ENCODE data around the gene KRT6A.

The KRT6A gene

DNA sequence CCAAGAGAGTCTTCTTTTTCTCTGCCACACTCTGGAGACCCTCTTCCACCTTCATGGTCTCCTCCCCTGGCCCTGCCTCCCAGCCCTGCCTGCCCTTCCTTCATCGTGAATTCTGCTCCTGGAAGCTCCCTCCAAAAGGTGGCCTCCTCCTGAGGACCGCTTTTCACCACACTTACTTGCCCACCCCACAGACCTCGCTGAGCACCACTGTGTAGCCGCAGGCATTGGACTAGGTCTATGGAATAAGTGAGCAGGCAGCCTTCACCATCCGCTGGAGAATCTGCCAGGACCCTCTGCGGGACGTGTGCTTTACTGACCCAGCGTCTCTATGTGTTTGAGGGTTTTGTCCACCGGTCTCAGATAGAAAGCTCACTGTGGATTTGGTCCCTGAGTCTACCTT lies 36.8 kb upstream of the KRT6A start:
- Histone ChIP-seq H3K4me1 (no peaks in the 10 kb centered on the region), H3K27me3 (ENCODE audit: low read depth) (no peaks in the 10 kb centered on the region; the same call in 1 of the 2 replicates), H3K9me3 (no peaks in the 10 kb centered on the region), H3K4me3 (no peak overlapping the region), H3K36me3 (replicated peaks) (no peaks in the 10 kb centered on the region)
- in situ Hi-C loops (cut with MboI; ENCODE audit: low sequenced_read_pairs) = no loop called here
- DNase-seq (ENCODE audit: low spot score in 2 of 2) = no peak

DNA sequence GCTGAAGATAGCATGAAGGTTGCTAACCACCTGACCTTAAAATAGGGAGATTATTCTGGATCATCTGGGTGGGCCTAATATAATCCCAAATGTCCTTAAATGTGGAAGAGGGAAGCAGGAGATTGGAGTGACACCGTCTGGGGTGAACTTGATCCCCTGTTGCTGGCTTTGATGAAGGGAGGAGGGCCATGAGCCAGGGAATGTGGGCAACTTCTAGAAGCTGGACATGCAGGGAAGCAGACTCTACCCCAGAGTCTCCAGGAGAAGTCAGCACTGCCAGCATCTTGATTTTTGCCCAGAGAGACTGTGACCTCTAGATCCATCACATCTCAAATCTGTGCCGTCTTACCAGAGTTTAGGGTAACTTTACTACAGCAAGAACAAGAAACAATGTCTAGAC lies 36.4 kb upstream of the KRT6A start:
- Histone ChIP-seq H3K9me3 (no peaks in the 10 kb centered on the region), H3K4me3 (no peak overlapping the region), H3K27me3 (ENCODE audit: low read depth) (no peaks in the 10 kb centered on the region; the same call in 1 of the 2 replicates), H3K4me1 (no peaks in the 10 kb centered on the region), H3K36me3 (replicated peaks) (no peaks in the 10 kb centered on the region)
- in situ Hi-C loops (cut with MboI; ENCODE audit: low sequenced_read_pairs) = no loop called here
- no peak for DNase-seq (ENCODE audit: low spot score in 2 of 2)

DNA sequence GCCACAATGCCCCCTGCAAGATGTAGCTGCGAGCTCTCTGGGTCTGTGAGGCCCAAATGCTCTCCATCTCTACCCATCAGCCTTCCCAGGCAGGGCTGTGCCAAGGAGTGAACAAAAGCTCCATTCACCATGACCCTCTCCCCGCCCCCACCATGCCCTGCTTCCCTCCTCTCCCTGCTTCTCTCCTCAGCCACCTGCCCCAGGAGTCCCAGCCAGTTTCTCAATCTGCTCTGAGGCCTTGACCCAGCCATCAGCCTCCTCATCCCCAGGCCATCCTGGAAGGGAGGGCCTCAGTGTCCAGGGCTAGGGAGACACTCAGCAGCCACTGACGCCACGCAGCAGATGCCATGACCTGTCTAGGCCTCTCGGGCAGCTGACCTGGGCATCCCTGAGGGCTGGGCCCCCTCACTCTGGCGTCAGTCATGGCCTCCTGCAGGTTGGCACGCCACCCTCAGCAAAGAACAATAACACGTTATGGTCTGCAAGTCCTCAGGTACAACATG lies 35.6 kb upstream of the KRT6A start:
- H3K27me3 ChIP-seq (ENCODE audit: low read depth) = peaks cover 4% of the 10 kb centered on the region; the same call in 1 of the 2 replicates
- in situ Hi-C loops (cut with MboI; ENCODE audit: low sequenced_read_pairs) = no loop called here

DNA sequence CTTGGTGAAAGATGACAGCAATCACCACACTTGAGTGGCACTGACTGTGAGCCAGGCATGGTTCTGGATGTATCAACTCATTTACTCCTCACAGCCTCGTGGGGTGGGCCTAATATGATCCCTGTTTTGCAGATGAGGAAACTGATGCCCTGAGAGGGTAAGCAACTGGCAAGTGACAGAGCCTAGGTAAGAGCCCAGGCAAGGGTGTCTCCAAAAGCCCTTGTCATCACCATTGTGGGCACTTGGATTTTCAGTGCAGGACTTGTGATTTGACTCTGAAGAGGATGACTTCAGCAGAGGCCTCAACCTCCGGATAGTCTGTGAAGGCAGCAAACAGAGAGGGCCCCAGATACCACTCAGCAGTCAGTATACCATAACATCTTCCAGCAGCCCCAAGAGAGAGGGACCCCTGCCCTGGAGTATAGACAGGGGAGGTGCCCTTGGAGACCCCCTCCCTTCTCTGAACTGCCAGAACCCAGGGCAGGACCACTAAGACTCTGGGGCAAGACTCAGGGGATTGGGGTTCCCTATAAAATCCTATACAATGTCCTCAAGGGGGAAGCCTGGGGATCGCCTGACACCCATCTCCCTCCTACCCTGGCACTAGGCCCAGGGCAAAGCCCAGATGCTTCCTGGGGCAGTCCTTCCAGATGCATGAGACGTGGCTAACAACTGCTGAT lies 34.2 kb upstream of the KRT6A start:
- H3K36me3 ChIP-seq (replicated peaks) = no peaks in the 10 kb centered on the region
- H3K27me3 ChIP-seq (ENCODE audit: low read depth) = peaks cover 8% of the 10 kb centered on the region
- no peak for DNase-seq (ENCODE audit: low spot score in 2 of 2)
- in situ Hi-C loops (cut with MboI; ENCODE audit: low sequenced_read_pairs) = no loop called here
- no peaks in the 10 kb centered on the region for H3K4me1 ChIP-seq
- H3K4me3 ChIP-seq = no peak overlapping the region
- H3K9me3 ChIP-seq = no peaks in the 10 kb centered on the region

More for the DNA sequence above, 35.6 kb upstream of the KRT6A start:
- Histone ChIP-seq H3K9me3 (no peaks in the 10 kb centered on the region), H3K36me3 (replicated peaks) (no peaks in the 10 kb centered on the region), H3K4me1 (no peaks in the 10 kb centered on the region), H3K4me3 (no peak overlapping the region)
- no peak for DNase-seq (ENCODE audit: low spot score in 2 of 2)

DNA sequence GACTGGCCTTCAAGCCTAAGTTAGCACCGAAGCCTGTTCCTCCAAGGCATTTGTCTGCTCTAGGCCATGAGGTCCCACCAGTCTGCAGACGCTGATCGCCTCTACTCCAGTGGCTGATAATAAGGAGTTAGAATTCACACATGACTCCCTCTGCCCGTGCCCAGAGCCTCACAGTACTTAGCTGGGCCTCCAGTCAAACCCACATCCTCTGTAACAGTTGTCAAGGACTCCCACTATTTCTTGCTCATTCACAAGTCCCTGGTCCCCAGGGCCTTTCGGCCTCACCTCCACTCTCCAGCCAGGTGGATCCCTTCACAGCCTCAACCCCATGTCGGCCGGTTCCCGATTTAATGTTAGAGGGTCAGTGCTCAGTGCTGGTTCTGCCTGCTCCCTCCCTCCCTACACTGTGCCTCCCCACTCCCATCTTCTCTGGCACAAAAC lies 33.5 kb upstream of the KRT6A start:
- peaks cover 12% of the 10 kb centered on the region for H3K27me3 ChIP-seq (ENCODE audit: low read depth)
- no peak overlapping the region for H3K4me3 ChIP-seq
- no peaks in the 10 kb centered on the region for H3K4me1 ChIP-seq
- no peak for DNase-seq (ENCODE audit: low spot score in 2 of 2)
- H3K9me3 ChIP-seq = no peaks in the 10 kb centered on the region
- H3K36me3 ChIP-seq (replicated peaks) = no peaks in the 10 kb centered on the region
- in situ Hi-C loops (cut with MboI; ENCODE audit: low sequenced_read_pairs) = no loop called here

DNA sequence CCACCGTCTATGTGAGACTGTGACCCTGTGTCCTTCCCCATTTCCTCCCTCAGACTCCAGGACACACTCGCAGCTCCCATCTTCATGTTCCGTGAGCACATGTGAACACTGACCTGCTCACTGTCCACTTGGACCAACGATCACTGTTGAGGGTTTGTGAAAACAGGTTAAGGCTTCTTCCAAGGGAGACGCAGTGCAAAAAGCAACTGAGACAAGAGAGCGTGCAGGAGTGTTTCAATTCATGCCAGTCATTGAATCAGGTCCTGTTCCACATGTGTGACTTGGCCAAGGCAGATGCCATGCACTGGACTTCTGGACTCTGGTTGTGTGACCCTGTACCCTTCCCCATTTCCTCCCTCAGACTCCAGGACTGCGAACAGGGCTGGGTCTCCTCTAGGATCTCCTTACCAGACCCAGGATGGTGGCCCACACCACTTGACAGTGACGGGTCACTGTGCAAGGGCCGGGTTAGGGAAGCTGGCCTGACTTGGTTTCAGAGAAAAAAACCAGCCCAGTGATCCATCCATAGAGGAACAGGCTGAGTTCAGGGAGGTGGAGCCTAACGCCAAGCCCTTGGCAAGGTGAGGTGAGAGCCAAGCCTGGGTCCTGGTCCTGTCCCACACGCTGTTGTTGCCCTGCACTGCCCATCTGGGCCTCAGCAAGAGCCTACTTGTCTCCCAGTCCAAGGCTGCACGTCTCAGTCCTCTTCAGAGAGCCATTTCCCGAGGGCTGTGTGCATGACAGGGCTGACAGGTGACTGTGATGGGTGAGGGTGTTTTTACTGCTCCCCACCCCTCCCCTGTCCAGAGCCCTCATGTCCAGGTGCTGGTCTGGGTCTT lies 32.8 kb upstream of the KRT6A start:
- Histone ChIP-seq H3K4me3 (no peak overlapping the region), H3K27me3 (ENCODE audit: low read depth) (peaks cover 12% of the 10 kb centered on the region), H3K9me3 (no peaks in the 10 kb centered on the region), H3K4me1 (no peaks in the 10 kb centered on the region), H3K36me3 (replicated peaks) (no peaks in the 10 kb centered on the region)
- no peak for DNase-seq (ENCODE audit: low spot score in 2 of 2)
- in situ Hi-C loops (cut with MboI; ENCODE audit: low sequenced_read_pairs) = no loop called here

DNA sequence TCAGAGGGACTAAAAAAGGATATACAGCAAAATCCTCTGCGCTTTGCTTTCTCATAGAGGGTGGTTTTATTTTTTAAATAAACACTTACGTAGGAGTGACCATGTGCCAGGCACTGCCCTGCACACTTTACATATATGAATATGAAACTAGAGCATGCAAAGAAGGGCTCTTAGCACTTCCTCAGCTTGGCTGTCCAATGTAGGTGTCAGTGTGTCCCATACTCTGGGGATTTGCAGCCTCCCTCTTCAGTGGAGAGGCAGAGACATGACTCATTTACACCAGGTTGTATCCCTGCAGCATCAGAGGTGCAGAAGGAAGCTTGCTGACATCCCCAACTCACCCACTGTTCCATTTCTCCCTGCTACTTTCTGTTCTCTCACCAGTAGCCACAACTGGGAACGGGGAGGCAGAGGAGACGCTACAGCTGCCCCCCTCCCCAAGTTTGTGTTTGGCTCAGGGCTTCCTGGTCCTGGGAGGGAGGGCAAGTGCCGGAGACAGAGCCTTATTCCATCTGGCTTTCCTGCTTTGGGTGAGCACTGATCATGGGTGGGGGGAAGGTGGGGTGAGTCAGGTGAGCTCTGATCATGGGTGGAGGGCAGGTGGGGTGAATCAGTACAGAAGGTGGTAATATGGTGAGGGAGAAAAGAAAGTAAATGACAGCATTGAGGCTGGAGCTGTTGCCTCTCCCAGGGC lies 32.0 kb upstream of the KRT6A start:
- no peak for DNase-seq (ENCODE audit: low spot score in 2 of 2)
- H3K4me3 ChIP-seq = no peak overlapping the region
- H3K4me1 ChIP-seq = no peaks in the 10 kb centered on the region
- no peaks in the 10 kb centered on the region for H3K36me3 ChIP-seq (replicated peaks)
- in situ Hi-C loops (cut with MboI; ENCODE audit: low sequenced_read_pairs) = no loop called here
- no peaks in the 10 kb centered on the region for H3K9me3 ChIP-seq
- H3K27me3 ChIP-seq (ENCODE audit: low read depth) = peaks cover 12% of the 10 kb centered on the region

DNA sequence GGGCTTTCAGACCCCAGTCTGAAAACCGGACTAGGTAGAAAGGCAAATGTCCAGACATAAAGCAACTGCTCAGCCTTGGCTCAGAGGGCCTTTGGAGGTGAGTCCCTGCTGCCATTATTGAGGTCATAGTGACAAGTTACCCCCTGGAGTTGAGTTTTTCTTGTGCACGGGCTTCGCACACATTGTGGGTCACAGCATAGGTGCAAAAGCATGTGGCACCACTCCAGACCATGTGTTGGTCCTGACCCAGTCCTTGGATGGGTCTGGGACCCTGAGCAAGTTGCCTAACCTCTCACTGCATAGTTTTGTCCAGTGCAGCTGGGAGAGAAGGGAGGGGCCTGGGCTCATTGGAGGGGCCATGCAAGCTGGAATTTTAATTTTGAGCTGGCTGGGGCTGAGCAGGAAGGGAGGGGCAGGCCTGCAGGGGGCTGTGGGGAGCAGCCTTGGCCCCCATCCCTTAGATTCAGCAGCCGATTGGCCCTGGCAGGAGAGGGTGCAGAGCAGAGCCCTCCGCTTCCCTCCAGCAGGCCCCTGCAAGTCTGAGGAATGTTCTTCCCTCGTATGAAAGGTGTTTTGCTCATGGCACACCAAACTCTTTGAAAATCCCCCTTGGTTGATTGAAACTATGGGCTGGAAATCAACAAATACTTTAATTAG lies 31.3 kb upstream of the KRT6A start:
- DNase-seq (ENCODE audit: low spot score in 2 of 2) = no peak
- in situ Hi-C loops (cut with MboI; ENCODE audit: low sequenced_read_pairs) = no loop called here
- no peaks in the 10 kb centered on the region for H3K9me3 ChIP-seq
- no peak overlapping the region for H3K4me3 ChIP-seq
- peaks cover 12% of the 10 kb centered on the region for H3K27me3 ChIP-seq (ENCODE audit: low read depth)
- no peaks in the 10 kb centered on the region for H3K4me1 ChIP-seq
- H3K36me3 ChIP-seq (replicated peaks) = no peaks in the 10 kb centered on the region

DNA sequence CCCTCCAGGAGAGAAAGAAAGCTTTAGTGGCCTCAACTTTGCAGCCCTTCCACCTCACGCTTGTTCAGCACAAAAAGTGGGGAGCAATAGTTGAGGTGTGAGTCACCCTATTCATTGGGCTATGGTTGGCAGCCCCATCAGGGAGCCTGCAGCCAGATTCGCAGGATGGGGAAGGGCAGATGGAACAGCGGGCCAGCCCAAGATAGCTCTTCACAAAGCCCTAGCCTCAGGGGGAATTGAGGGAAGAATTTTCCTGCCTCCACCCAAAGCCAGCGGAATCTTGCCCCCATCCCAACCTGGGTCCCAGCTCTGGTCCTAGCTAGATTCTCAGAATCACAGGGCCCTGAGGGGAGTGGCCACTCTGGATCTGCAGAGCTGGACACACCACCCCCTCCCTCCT lies 30.8 kb upstream of the KRT6A start:
- no peak for DNase-seq (ENCODE audit: low spot score in 2 of 2)
- H3K4me1 ChIP-seq = no peaks in the 10 kb centered on the region
- no peaks in the 10 kb centered on the region for H3K9me3 ChIP-seq
- H3K27me3 ChIP-seq (ENCODE audit: low read depth) = peaks cover 12% of the 10 kb centered on the region
- in situ Hi-C loops (cut with MboI; ENCODE audit: low sequenced_read_pairs) = no loop called here
- no peak overlapping the region for H3K4me3 ChIP-seq
- no peaks in the 10 kb centered on the region for H3K36me3 ChIP-seq (replicated peaks)

DNA sequence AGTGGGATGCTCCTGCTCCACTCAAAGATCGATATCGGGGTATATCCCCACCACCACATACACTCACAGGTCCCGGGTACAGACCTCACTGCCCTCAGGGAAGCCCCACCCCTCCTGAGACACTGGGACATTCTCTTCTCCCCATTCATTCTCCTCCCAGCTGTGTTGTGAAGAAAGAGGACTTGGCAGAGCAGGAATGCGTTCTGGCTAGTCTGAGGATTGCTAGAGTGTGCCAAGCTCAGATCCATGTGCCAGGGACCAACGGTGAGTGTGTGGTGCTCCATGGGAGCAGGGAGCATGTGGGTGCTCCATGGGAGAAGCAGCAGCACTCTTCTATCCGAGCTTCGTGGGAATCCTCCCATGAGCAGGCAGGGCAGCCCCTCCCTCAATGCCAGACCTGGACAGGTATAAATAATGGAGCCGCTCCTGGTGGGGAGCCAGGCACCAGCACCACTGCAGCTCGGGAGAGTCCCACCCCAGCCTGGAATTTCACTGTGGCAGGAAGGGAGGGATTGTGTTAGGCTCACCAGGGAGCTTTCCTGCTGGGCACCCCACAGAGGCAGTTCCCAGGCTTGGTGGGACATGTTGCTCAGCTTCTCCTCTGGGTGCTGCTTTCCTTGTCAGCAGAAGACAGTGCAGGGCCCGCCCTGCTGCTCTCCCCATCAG lies 29.4 kb upstream of the KRT6A start:
- Histone ChIP-seq H3K4me1 (no peaks in the 10 kb centered on the region), H3K9me3 (no peaks in the 10 kb centered on the region), H3K27me3 (ENCODE audit: low read depth) (peaks cover 12% of the 10 kb centered on the region), H3K4me3 (no peak overlapping the region), H3K36me3 (replicated peaks) (no peaks in the 10 kb centered on the region)
- in situ Hi-C loops (cut with MboI; ENCODE audit: low sequenced_read_pairs) = no loop called here
- no peak for DNase-seq (ENCODE audit: low spot score in 2 of 2)

DNA sequence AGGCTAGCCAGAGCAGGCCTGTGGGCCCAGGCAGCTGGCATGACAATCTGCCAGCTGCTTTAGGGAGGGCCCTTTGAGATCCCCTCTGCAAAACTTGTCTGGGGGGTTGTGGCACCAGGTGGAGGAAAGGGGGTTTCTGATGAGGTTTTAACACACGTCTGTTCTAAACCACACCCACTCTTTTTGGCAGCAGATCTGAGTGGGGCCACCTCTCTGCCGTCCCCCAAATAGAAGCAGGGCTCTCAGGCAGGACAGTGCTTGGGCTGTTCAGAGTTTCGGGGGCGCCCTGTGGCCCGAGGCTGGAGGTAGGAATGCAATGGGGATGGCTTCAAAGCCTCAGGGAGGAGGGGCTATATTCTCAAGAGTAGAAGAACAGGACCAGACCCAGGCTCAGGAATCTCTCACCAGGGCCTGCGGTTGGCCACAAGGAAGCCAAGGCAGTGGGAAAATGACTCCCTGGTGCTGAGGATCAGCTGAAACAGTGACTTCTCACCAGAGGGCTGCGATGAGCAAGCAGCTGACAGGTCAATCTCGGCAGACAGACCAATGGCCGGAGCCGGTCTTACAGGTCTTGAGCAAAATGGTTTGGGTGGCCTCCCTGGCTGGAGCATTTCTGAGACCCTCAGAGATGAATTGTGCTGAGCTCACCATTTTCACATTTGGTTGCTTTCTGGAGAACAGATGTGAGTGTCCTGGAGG lies 28.7 kb upstream of the KRT6A start:
- Histone ChIP-seq H3K9me3 (no peaks in the 10 kb centered on the region), H3K4me3 (no peak overlapping the region), H3K36me3 (replicated peaks) (no peaks in the 10 kb centered on the region), H3K27me3 (ENCODE audit: low read depth) (peaks cover 12% of the 10 kb centered on the region), H3K4me1 (no peaks in the 10 kb centered on the region)
- in situ Hi-C loops (cut with MboI; ENCODE audit: low sequenced_read_pairs) = no loop called here
- no peak for DNase-seq (ENCODE audit: low spot score in 2 of 2)

DNA sequence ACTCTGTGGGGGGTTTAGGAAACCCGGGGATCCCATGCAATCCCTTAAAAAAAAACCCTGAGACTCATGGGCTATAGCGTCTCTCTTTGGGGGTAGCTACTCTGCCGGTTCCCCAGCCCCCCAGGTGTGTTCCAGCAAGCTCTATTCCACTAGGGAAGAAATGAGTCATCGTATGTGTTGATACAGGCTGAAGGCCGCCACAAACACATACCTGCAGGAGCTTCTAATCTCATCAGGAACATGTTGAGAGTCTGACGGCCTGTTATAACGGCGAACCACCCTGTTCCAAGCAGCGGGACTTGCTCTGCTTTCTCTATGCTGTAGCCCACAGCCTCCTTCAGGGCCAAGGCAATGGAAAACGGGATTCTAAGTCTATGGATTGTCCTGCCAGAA lies 28.1 kb upstream of the KRT6A start:
- Histone ChIP-seq H3K4me3 (no peak overlapping the region), H3K4me1 (no peaks in the 10 kb centered on the region), H3K36me3 (replicated peaks) (no peaks in the 10 kb centered on the region), H3K27me3 (ENCODE audit: low read depth) (peaks cover 12% of the 10 kb centered on the region), H3K9me3 (no peaks in the 10 kb centered on the region)
- in situ Hi-C loops (cut with MboI; ENCODE audit: low sequenced_read_pairs) = no loop called here
- DNase-seq (ENCODE audit: low spot score in 2 of 2) = no peak

All from HAP-1 (cell line).